Lower lobe of right lung (tissue), 2 donors: ENCODE measurements around the gene RIBC1. TPM values are rescaled to one million over a fixed set of nuclear protein-coding genes. Genes with fewer than 3 reads are reported as not detected.

Experiments used
- ATAC-seq, 2 donors: fragments of 200-7000 bp; cut with Tn5 transposase; one replicate each; pipeline ENCODE4 v1.9.1; 2020 to 2022; ENCODE audit warnings: mild to moderate bottlenecking in 2 of 2, moderate library complexity in 2 of 2
- DNase-seq: peaks from one replicate; pipeline ENCODE4 v3.0.0-alpha.2; 2020
- H3K27ac ChIP-seq: fragments of 200-600 bp; one replicate; pipeline ENCODE4 v1.8.0; 2022
- H3K27me3 ChIP-seq: fragments of 200-600 bp; one replicate; pipeline ENCODE4 v1.8.0; 2022; ENCODE audit warnings: low read depth
- H3K36me3 ChIP-seq: fragments of 200-600 bp; one replicate; pipeline ENCODE4 v1.8.0; 2022; ENCODE audit warnings: mild to moderate bottlenecking
- H3K4me1 ChIP-seq: fragments of 200-600 bp; one replicate; pipeline ENCODE4 v1.8.0; 2022
- H3K4me3 ChIP-seq: fragments of 200-600 bp; one replicate; pipeline ENCODE4 v1.8.0; 2022; ENCODE audit warnings: mild to moderate bottlenecking
- H3K9me3 ChIP-seq: fragments of 200-600 bp; one replicate; pipeline ENCODE4 v1.8.0; 2022
- intact Hi-C: fragments of 100-400 bp; cut with DNase I; formaldehyde crosslinking; loops from one replicate; pipeline ENCODE4 v1.11.0; 2022
- long read RNA-seq: library from polyadenylated mRNA; unstranded; transcript quantifications from one replicate; pipeline ENCODE4 v2.0.0, GENCODE V29; 2021
- total RNA-seq: library from RNA; stranded (reverse); fragmentation: NEBNext Ultra II Directional; extraction: Animal tissue kit (Norgen Biotek cat#: 25700); gene quantifications from one replicate; pipeline ENCODE4 v1.2.1, GENCODE V29; 2021
- TF ChIP-seq, protein P1 (sequence below): fragments of 200-600 bp; IDR thresholded peaks from one replicate; pipeline ENCODE4 v1.8.0; 2022; ENCODE audit warnings: antibody characterized with exemption, mild to moderate bottlenecking
- donor health status: DM: no; HTN: yes; CAD: no; lungs with severe emphysema.

RIBC1 gene
- total RNA-seq = 3.0 TPM
- long read RNA-seq, partial matches to known transcripts = 0 of 2 reads
- long read RNA-seq, other reads (novel, unspliced or antisense) = 2 of 2 reads

DNA sequence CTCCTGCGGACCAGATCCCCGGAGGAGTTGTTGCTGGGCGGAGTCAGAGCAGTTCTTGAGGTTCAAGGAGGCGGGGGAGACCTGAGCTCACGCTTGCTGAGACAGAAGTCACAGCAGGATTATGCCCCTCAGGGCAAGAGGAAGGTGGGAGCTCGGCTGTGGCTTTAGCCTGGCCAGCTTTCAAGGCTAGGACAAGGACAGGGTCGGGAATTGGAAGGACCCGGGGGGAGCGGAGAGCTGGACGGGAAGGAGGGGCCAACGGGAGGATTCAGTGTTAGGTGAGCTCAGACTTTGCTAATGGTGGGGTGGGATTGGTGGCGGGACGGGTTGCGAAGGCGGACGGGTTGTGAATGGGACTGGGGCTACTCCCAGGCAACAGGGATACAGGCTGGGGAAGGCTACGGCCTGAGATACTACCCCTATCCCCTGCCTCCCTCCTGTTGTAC lies at the start of gene RIBC1:
RIBC1 (plus strand) TSS at position 13 of the 446 bp plus-strand sequence. CDS start 3,404 bp downstream, outside the sequence.
- Histone ChIP-seq H3K4me3 (peak within 1 kb of the TSS; percentile 68), H3K27ac (peak within 1 kb of the TSS; percentile 93), H3K27me3 (no peaks in the 10 kb centered on the region), H3K4me1 (peaks cover 8% of the 10 kb centered on the region), H3K9me3 (no peaks in the 10 kb centered on the region), H3K36me3 (no peaks in the 10 kb centered on the region)
- intact Hi-C loops = no loop called here
- TF ChIP-seq, protein P1, sequence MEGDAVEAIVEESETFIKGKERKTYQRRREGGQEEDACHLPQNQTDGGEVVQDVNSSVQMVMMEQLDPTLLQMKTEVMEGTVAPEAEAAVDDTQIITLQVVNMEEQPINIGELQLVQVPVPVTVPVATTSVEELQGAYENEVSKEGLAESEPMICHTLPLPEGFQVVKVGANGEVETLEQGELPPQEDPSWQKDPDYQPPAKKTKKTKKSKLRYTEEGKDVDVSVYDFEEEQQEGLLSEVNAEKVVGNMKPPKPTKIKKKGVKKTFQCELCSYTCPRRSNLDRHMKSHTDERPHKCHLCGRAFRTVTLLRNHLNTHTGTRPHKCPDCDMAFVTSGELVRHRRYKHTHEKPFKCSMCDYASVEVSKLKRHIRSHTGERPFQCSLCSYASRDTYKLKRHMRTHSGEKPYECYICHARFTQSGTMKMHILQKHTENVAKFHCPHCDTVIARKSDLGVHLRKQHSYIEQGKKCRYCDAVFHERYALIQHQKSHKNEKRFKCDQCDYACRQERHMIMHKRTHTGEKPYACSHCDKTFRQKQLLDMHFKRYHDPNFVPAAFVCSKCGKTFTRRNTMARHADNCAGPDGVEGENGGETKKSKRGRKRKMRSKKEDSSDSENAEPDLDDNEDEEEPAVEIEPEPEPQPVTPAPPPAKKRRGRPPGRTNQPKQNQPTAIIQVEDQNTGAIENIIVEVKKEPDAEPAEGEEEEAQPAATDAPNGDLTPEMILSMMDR = no peak
- ATAC-seq (peak; percentile 27 to 32), DNase-seq (no peak)

DNA sequence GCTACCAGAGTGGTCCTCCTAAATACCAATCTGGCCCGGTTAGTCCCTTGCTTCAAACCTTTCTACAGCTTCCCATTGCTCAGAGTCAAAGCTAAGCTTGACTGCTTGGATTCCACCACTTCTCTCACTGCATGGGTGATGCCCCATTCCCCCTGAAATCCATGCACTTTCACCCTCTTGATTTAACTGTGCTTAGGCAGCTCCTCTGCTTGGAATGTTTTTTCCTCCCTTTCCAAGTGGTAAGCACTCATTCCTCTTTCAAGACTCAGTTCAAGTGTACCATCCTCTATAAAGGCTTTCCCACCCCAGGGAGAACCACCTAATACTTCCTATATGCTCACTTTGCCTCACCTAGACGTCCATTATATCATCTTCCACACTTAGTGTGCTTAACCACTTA lies 49.4 kb upstream of the RIBC1 start:
- Histone ChIP-seq H3K27me3 (no peaks in the 10 kb centered on the region), H3K4me3 (no peak overlapping the region), H3K9me3 (no peaks in the 10 kb centered on the region), H3K36me3 (no peaks in the 10 kb centered on the region), H3K27ac (no peak overlapping the region), H3K4me1 (no peaks in the 10 kb centered on the region)
- intact Hi-C loops = no loop called here
- TF ChIP-seq, protein P1 = no peak
- no peak for DNase-seq
- ATAC-seq = no peak

DNA sequence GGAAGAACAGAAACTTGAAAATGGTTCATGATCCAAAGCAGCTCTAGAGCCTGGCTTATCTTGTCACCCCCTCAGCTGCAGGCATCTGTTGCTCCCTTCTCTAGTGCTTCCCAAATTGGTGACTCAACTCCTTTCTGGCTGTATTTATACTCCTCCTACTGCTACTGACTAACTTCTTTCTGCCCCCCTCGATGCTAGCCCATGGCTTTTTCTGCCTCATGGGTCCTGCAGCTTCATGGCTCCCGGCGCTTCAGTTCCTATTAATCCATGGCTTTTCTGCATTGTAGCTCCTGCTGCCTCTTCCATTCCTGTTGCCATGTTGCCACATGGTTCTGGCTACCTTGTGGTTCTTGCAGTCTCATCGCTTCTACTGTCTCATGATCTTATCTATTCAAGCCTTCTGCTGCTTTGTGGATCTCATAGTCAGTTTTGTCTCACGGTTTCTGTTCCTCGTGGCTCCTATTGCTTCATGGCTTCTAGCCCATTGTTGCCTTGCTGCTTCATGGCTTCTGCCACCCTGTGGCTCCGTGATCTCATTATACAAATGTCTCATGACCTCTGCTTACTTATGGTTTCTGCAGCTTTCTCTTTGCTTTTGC lies 48.4 kb upstream of the RIBC1 start:
- TF ChIP-seq, protein P1 = no peak
- Histone ChIP-seq H3K36me3 (peaks cover 10% of the 10 kb centered on the region), H3K4me3 (no peak overlapping the region), H3K27me3 (no peaks in the 10 kb centered on the region), H3K4me1 (no peaks in the 10 kb centered on the region), H3K27ac (no peak overlapping the region), H3K9me3 (no peaks in the 10 kb centered on the region)
- ATAC-seq (peak; percentile 51 to 57), DNase-seq (no peak)
- intact Hi-C loops = no loop called here

DNA sequence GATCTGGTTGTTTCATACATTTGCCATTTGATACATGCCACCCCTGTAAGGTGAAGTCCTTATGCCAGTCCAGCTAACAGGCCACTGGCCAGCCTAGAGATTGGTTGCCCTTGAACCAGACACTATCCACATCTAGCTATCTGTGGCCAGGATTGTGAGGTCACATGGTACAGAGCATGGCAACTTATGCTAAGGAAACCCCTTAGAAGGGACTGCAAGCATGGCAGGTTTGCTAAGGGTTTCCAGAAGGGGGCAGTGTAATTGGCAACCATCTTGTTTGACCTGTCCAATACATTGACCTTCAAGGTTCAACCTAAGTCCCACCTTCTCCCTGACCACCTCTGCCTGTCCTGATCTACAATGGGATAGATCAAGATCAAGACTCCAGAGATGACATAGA lies 47.8 kb upstream of the RIBC1 start:
- intact Hi-C loops = no loop called here
- TF ChIP-seq, protein P1 = no peak

DNA sequence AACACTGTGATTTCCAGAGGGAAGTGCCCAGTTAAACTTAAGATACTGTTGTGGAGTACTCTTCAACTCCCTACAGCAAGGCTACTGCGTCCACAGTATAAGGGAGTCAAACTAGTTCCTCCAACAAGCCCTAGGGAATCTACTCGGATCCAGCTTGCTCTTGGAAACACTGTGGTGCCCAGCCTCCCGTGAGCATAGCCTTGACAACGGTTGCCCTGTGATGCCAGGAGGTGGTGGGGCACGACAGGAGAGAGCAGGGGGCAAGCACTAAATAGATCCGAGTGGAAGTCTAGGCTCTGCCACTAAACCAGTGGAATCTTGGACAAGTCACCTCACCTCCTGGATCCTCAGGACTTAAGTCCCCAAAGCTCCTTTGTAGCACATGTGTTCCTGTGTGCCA lies 45.8 kb upstream of the RIBC1 start:
- peaks cover 36% of the 10 kb centered on the region for H3K36me3 ChIP-seq
- TF ChIP-seq, protein P1 = no peak
- H3K9me3 ChIP-seq = no peaks in the 10 kb centered on the region
- no peaks in the 10 kb centered on the region for H3K4me1 ChIP-seq
- H3K4me3 ChIP-seq = no peak overlapping the region
- DNase-seq (no peak), ATAC-seq (no peak)
- no peak overlapping the region for H3K27ac ChIP-seq
- no peaks in the 10 kb centered on the region for H3K27me3 ChIP-seq
- intact Hi-C loops = no loop called here

More for the DNA sequence above, 47.8 kb upstream of the RIBC1 start:
- Histone ChIP-seq H3K9me3 (no peaks in the 10 kb centered on the region), H3K4me1 (no peaks in the 10 kb centered on the region), H3K27ac (no peak overlapping the region), H3K27me3 (no peaks in the 10 kb centered on the region), H3K4me3 (no peak overlapping the region), H3K36me3 (peaks cover 16% of the 10 kb centered on the region)
- DNase-seq (no peak), ATAC-seq (no peak)
